GM18507 (cell line): Measurements from ENCODE around the gene CD40.
A peak's percentile ranks its signal among the peaks of the same experiment; 100 is the strongest.
"Not testable (repeated sequence)": the region's sequence is repeated elsewhere in the genome, so short reads cannot be mapped to it uniquely, and the experiment has no call there.

Experiments
- DNase-seq: peaks from one replicate; pipeline ENCODE4 v3.0.0; 2011; ENCODE audit warnings: low read depth; ENCODE audit not compliant: insufficient read length; ENCODE audit errors: extremely low spot score
- FAIRE-seq: peaks from 2 replicates; lab custom pipeline; 2011; peaks lifted over from hg19 to GRCh38; lab: Jason Lieb, UNC

Gene CD40

GRCh38 chr20:46091622-46092535 is 26.2 kb upstream of the CD40 start:
- not testable (repeated sequence) for FAIRE-seq, DNase-seq

GRCh38 chr20:46093531-46093930 is 24.6 kb upstream of the CD40 start:
- FAIRE-seq: no peak

GRCh38 chr20:46099491-46100287 is 18.4 kb upstream of the CD40 start:
- DNase-seq: no peak
- FAIRE-seq: no peak

More at GRCh38 chr20:46093531-46093930, 24.6 kb upstream of the CD40 start:
- DNase-seq: no peak

GRCh38 chr20:46100444-46100843 is 17.7 kb upstream of the CD40 start:
- DNase-seq, FAIRE-seq: not testable (repeated sequence)

- no peak for DNase-seq
- FAIRE-seq: no peak
Measured at GRCh38 chr20:46100988-46101387, 17.1 kb upstream of the CD40 start.

- DNase-seq: no peak
Measured at GRCh38 chr20:46101957-46102356, 16.2 kb upstream of the CD40 start.

GRCh38 chr20:46102940-46103339 is 15.2 kb upstream of the CD40 start:
- DNase-seq (no peak), FAIRE-seq (no peak)

More at GRCh38 chr20:46101957-46102356, 16.2 kb upstream of the CD40 start:
- FAIRE-seq: no peak

GRCh38 chr20:46104262-46104661 is 13.9 kb upstream of the CD40 start:
- no peak for DNase-seq
- no peak for FAIRE-seq

- FAIRE-seq: no peak
Measured at GRCh38 chr20:46107061-46107460, 11.1 kb upstream of the CD40 start.

GRCh38 chr20:46108435-46108841 is 9.7 kb upstream of the CD40 start:
- FAIRE-seq: peak; percentile 100
- DNase-seq: no peak

More at GRCh38 chr20:46107061-46107460, 11.1 kb upstream of the CD40 start:
- no peak for DNase-seq

GRCh38 chr20:46108976-46109375 is 9.1 kb upstream of the CD40 start:
- FAIRE-seq: no peak
- no peak for DNase-seq

- FAIRE-seq: peak; percentile 94
- DNase-seq: no peak
Measured at GRCh38 chr20:46111028-46111835, 6.9 kb upstream of the CD40 start.

GRCh38 chr20:46111836-46112212 is 6.3 kb upstream of the CD40 start:
- DNase-seq (no peak), FAIRE-seq (peak; percentile 39)

GRCh38 chr20:46112430-46113112 is 5.5 kb upstream of the CD40 start:
- DNase-seq: no peak
- FAIRE-seq: no peak

- DNase-seq: no peak
- no peak for FAIRE-seq
Measured at GRCh38 chr20:46113113-46113470, 5.0 kb upstream of the CD40 start.

GRCh38 chr20:46114449-46114848 is 3.7 kb upstream of the CD40 start:
- no peak for DNase-seq
- no peak for FAIRE-seq

GRCh38 chr20:46118481-46119020 is 437 bp downstream of the CD40 start:
- DNase-seq (no peak), FAIRE-seq (peak; percentile 60)

GRCh38 chr20:46119028-46119546 is 973 bp downstream of the CD40 start:
- DNase-seq: no peak

GRCh38 chr20:46119547-46119946 is 1.4 kb downstream of the CD40 start:
- no peak for FAIRE-seq

More at GRCh38 chr20:46119028-46119546, 973 bp downstream of the CD40 start:
- peak; percentile 90 for FAIRE-seq

More at GRCh38 chr20:46119547-46119946, 1.4 kb downstream of the CD40 start:
- no peak for DNase-seq
